ENCODE data around the gene ADAMTS6. TPM values are rescaled to one million over a fixed set of nuclear protein-coding genes. Genes with fewer than 3 reads are reported as not detected.

The ADAMTS6 gene
- total and polyA plus RNA-seq, 2 experiments from 2014 or later: 0.78 to 2.0 TPM

DNA sequence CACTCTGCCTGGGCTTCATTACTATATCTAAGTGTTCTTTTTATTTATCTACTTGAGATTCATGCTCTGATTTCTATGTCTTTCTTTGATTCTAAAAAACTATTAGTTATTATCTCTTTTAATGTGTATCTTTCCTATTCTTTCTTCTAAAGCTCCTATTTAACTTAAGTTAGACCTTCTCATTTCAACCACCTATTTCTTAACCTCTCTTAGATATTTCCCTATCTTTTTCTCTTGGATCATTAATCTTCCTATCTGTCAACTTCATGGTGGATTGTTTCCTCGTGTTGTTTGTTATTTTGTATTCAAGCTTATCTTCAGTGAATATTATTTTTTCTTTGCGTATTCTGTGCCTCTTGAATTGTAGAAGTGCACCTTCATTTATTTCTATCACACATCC lies 202.1 kb downstream of the ADAMTS6 start:
- Histone ChIP-seq H3K4me2 (no peak overlapping the region), H3K4me3 (no peak overlapping the region), H2AFZ (no peak overlapping the region), H3K36me3 (ENCODE audit: insufficient read depth) (no peaks in the 10 kb centered on the region), H3K27me3 (ENCODE audit: insufficient read depth) (no peaks in the 10 kb centered on the region), H3K4me1 (ENCODE audit: insufficient read depth) (peaks cover 32% of the 10 kb centered on the region), H4K20me1 (replicated peaks; ENCODE audit: insufficient read depth) (no peaks in the 10 kb centered on the region), H3K27ac (ENCODE audit: low read depth) (no peak overlapping the region), H3K9me2 (ENCODE audit: insufficient read depth) (no peaks in the 10 kb centered on the region), H3F3A (replicated peaks; ENCODE audit: low read depth) (no peaks in the 10 kb centered on the region), H3K79me2 (replicated peaks; ENCODE audit: insufficient read depth) (no peaks in the 10 kb centered on the region)
- H3K9me3 Mint-ChIP-seq: peaks cover 6% of the 10 kb centered on the region; the same call in 1 of the 3 replicates
- TF ChIP-seq EZH2 (IDR thresholded peaks at IDR 0.05; ENCODE audit: low read depth, unreplicated experiment) (no peak), NANOG (IDR thresholded peaks at IDR 0.05; ENCODE audit: borderline replicate concordance) (no peak), STAT1 (IDR thresholded peaks at IDR 0.05; ENCODE audit: unreplicated experiment) (no peak), CREB1 (CRISPR knock-in tag; IDR thresholded peaks at IDR 0.05; ENCODE audit: low read depth) (no peak), ZNF114 (CRISPR knock-in tag; IDR thresholded peaks at IDR 0.05) (no peak), POLR2AphosphoS5 (IDR thresholded peaks at IDR 0.05; ENCODE audit: low read depth) (no peak)
- TF ChIP-seq, protein P1, sequence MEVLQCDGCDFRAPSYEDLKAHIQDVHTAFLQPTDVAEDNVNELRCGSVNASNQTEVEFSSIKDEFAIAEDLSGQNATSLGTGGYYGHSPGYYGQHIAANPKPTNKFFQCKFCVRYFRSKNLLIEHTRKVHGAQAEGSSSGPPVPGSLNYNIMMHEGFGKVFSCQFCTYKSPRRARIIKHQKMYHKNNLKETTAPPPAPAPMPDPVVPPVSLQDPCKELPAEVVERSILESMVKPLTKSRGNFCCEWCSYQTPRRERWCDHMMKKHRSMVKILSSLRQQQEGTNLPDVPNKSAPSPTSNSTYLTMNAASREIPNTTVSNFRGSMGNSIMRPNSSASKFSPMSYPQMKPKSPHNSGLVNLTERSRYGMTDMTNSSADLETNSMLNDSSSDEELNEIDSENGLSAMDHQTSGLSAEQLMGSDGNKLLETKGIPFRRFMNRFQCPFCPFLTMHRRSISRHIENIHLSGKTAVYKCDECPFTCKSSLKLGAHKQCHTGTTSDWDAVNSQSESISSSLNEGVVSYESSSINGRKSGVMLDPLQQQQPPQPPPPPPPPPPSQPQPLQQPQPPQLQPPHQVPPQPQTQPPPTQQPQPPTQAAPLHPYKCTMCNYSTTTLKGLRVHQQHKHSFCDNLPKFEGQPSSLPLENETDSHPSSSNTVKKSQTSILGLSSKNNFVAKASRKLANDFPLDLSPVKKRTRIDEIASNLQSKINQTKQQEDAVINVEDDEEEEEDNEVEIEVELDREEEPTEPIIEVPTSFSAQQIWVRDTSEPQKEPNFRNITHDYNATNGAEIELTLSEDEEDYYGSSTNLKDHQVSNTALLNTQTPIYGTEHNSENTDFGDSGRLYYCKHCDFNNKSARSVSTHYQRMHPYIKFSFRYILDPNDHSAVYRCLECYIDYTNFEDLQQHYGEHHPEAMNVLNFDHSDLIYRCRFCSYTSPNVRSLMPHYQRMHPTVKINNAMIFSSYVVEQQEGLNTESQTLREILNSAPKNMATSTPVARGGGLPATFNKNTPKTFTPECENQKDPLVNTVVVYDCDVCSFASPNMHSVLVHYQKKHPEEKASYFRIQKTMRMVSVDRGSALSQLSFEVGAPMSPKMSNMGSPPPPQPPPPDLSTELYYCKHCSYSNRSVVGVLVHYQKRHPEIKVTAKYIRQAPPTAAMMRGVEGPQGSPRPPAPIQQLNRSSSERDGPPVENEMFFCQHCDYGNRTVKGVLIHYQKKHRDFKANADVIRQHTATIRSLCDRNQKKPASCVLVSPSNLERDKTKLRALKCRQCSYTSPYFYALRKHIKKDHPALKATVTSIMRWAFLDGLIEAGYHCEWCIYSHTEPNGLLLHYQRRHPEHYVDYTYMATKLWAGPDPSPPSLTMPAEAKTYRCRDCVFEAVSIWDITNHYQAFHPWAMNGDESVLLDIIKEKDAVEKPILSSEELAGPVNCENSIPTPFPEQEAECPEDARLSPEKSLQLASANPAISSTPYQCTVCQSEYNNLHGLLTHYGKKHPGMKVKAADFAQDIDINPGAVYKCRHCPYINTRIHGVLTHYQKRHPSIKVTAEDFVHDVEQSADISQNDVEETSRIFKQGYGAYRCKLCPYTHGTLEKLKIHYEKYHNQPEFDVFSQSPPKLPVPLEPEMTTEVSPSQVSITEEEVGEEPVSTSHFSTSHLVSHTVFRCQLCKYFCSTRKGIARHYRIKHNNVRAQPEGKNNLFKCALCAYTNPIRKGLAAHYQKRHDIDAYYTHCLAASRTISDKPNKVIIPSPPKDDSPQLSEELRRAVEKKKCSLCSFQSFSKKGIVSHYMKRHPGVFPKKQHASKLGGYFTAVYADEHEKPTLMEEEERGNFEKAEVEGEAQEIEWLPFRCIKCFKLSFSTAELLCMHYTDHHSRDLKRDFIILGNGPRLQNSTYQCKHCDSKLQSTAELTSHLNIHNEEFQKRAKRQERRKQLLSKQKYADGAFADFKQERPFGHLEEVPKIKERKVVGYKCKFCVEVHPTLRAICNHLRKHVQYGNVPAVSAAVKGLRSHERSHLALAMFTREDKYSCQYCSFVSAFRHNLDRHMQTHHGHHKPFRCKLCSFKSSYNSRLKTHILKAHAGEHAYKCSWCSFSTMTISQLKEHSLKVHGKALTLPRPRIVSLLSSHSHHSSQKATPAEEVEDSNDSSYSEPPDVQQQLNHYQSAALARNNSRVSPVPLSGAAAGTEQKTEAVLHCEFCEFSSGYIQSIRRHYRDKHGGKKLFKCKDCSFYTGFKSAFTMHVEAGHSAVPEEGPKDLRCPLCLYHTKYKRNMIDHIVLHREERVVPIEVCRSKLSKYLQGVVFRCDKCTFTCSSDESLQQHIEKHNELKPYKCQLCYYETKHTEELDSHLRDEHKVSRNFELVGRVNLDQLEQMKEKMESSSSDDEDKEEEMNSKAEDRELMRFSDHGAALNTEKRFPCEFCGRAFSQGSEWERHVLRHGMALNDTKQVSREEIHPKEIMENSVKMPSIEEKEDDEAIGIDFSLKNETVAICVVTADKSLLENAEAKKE (CRISPR knock-in tag; IDR thresholded peaks at IDR 0.05): no peak
- TF ChIP-seq, protein P2, sequence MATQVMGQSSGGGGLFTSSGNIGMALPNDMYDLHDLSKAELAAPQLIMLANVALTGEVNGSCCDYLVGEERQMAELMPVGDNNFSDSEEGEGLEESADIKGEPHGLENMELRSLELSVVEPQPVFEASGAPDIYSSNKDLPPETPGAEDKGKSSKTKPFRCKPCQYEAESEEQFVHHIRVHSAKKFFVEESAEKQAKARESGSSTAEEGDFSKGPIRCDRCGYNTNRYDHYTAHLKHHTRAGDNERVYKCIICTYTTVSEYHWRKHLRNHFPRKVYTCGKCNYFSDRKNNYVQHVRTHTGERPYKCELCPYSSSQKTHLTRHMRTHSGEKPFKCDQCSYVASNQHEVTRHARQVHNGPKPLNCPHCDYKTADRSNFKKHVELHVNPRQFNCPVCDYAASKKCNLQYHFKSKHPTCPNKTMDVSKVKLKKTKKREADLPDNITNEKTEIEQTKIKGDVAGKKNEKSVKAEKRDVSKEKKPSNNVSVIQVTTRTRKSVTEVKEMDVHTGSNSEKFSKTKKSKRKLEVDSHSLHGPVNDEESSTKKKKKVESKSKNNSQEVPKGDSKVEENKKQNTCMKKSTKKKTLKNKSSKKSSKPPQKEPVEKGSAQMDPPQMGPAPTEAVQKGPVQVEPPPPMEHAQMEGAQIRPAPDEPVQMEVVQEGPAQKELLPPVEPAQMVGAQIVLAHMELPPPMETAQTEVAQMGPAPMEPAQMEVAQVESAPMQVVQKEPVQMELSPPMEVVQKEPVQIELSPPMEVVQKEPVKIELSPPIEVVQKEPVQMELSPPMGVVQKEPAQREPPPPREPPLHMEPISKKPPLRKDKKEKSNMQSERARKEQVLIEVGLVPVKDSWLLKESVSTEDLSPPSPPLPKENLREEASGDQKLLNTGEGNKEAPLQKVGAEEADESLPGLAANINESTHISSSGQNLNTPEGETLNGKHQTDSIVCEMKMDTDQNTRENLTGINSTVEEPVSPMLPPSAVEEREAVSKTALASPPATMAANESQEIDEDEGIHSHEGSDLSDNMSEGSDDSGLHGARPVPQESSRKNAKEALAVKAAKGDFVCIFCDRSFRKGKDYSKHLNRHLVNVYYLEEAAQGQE (IDR thresholded peaks at IDR 0.05; ENCODE audit: unreplicated experiment): no peak
- H3K27me3 Mint-ChIP-seq (ENCODE audit: insufficient read depth, low read depth, poor library complexity): peaks cover 6% of the 10 kb centered on the region
- no peak overlapping the region for H3K27ac Mint-ChIP-seq
- peaks cover 33% of the 10 kb centered on the region for H3K4me1 Mint-ChIP-seq
- ATAC-seq (no peak), DNase-seq (ENCODE audit: low spot score) (no peak)
- H3K36me3 Mint-ChIP-seq (ENCODE audit: low read depth): peaks cover 5% of the 10 kb centered on the region
- H3K4me3 Mint-ChIP-seq: no peak overlapping the region

Data from GM23338 (cell line).